Kidney (tissue), 14 donors: ENCODE data around the gene ADAMTSL4. TPM values are rescaled to one million over a fixed set of nuclear protein-coding genes. Genes with fewer than 3 reads are reported as not detected.

ENCODE experiments used
- DNase-seq, 5 donors: peaks; one replicate each; pipeline ENCODE4 v3.0.0-alpha.2; 2013 to 2020
- FAIRE-seq: peaks from 2 replicates; lab custom pipeline; 2012; peaks lifted over from hg19 to GRCh38; lab: Jason Lieb, UNC
- H3K27ac ChIP-seq, 2 donors: one replicate each; pipeline ENCODE4 v1.7.0; 2013; ENCODE audit warnings: low read depth in 2 of 2, low read length in 2 of 2, inconsistent platforms in 1 of 2
- H3K27me3 ChIP-seq: one replicate; pipeline ENCODE4 v1.7.1; 2013; ENCODE audit warnings: low read length, inconsistent platforms; ENCODE audit not compliant: control insufficient read depth, insufficient read depth
- H3K36me3 ChIP-seq, 3 donors: one replicate each; pipeline versions ENCODE4 v1.7.0 to v1.7.1; 2013; ENCODE audit warnings: low read length in 3 of 3, control low read depth in 1 of 3, inconsistent platforms in 1 of 3; ENCODE audit not compliant: insufficient read depth in 3 of 3, control insufficient read depth in 2 of 3
- H3K4me1 ChIP-seq, 3 donors: one replicate each; pipeline versions ENCODE4 v1.7.0 to v1.7.1; 2013; ENCODE audit warnings: low read length in 3 of 3, inconsistent platforms in 1 of 3, low read depth in 1 of 3; ENCODE audit not compliant: control insufficient read depth in 2 of 3, insufficient read depth in 2 of 3
- H3K4me3 ChIP-seq, 3 donors: one replicate each; pipeline versions ENCODE4 v1.7.0 to v1.8.1; 2013; ENCODE audit warnings: low read length in 3 of 3, control low read depth in 1 of 3, inconsistent platforms in 1 of 3
- H3K9ac ChIP-seq, 3 donors: one replicate each; pipeline versions ENCODE4 v1.7.0 to v1.7.1; 2013; ENCODE audit warnings: low read length in 3 of 3, control low read depth in 1 of 3, inconsistent platforms in 1 of 3
- H3K9me3 ChIP-seq, 3 donors: one replicate each; pipeline versions ENCODE4 v1.7.0 to v1.7.1; 2013; ENCODE audit warnings: low read length in 3 of 3, control low read depth in 1 of 3, inconsistent platforms in 1 of 3; ENCODE audit not compliant: control insufficient read depth in 2 of 3, insufficient read depth in 1 of 3
- CTCF ChIP-seq: IDR thresholded peaks from 3 replicates; pipeline ENCODE4 v1.5.1; 2012; ENCODE audit warnings: mild to moderate bottlenecking, moderate library complexity, borderline replicate concordance; ENCODE audit not compliant: insufficient read depth; ENCODE audit errors: extremely low read depth
- intact Hi-C: fragments of 100-400 bp; cut with DNase I; formaldehyde crosslinking; loops from one replicate; pipeline ENCODE4 v1.11.1; 2022
- polyA plus RNA-seq: library from polyadenylated mRNA; stranded (reverse); fragments of 350-450 nt; fragmentation: Illumina TruSeq; extraction: RNeasy Lipid Tissue Mini Kit (QIAGEN cat#74804); gene quantifications from one replicate; pipeline ENCODE4 v1.2.3, GENCODE V29; 2014; ENCODE audit warnings: low read depth, low replicate concordance; ENCODE audit not compliant: insufficient read depth
- total RNA-seq: library from RNA; stranded (reverse); fragmentation: NEBNext Ultra II Directional; extraction: Animal tissue kit (Norgen Biotek cat#: 25700); gene quantifications from one replicate; pipeline ENCODE4 v1.2.1, GENCODE V29; 2021
- donor health status: control.
- donor health status: control.
- donor health status: control.
- donor health status: control.
- donor health status: control.
- donor health status: DM: yes; HTN: yes; CAD: no.
- donor health status: Normal renal cell carcinoma (clear cell type).

ADAMTSL4 gene
- total and polyA plus RNA-seq, 2 donors from 2014 or later = 6.9 to 20.0 TPM

- Histone ChIP-seq H3K9me3 (no peaks in the 10 kb centered on the region), H3K27me3 (no peaks in the 10 kb centered on the region), H3K36me3 (peaks cover 4 to 5% (median 4%) of the 10 kb centered on the region in 3 donors), H3K9ac (no peak overlapping the region), H3K4me3 (no peak overlapping the region), H3K27ac (no peak overlapping the region), H3K4me1 (peaks cover 0 to 12% (median 7%) of the 10 kb centered on the region in 3 donors)
- no peak for TF ChIP-seq CTCF
- intact Hi-C loops = no loop called here
- FAIRE-seq (no peak), DNase-seq (no peak)
Observed at GRCh38 chr1:150553392-150554085, 4.3 kb downstream of the ADAMTSL4 start.

GRCh38 chr1:150554086-150554452 lies 4.9 kb downstream of the ADAMTSL4 start:
- no peak overlapping the region for H3K9ac ChIP-seq
- TF ChIP-seq CTCF = no peak
- peaks cover 4 to 5% (median 4%) of the 10 kb centered on the region in 3 donors for H3K36me3 ChIP-seq
- intact Hi-C loops = no loop called here
- H3K27me3 ChIP-seq = no peaks in the 10 kb centered on the region
- no peak overlapping the region for H3K27ac ChIP-seq
- peak in 1 of 5 donors; percentile 66 for DNase-seq
- FAIRE-seq = no peak
- H3K4me3 ChIP-seq = no peak overlapping the region
- H3K9me3 ChIP-seq = no peaks in the 10 kb centered on the region
- H3K4me1 ChIP-seq = peaks cover 0 to 11% (median 7%) of the 10 kb centered on the region in 3 donors

- H3K36me3 ChIP-seq = peaks cover 4 to 5% (median 4%) of the 10 kb centered on the region in 3 donors
Observed at GRCh38 chr1:150555198-150555970, 6.2 kb downstream of the ADAMTSL4 start.

More at GRCh38 chr1:150555198-150555970, 6.2 kb downstream of the ADAMTSL4 start:
- no peak overlapping the region for H3K9ac ChIP-seq
- no peak overlapping the region for H3K4me3 ChIP-seq
- no peaks in the 10 kb centered on the region for H3K9me3 ChIP-seq
- H3K27me3 ChIP-seq = no peaks in the 10 kb centered on the region
- intact Hi-C loops = no loop called here
- FAIRE-seq (no peak), DNase-seq (no peak)
- TF ChIP-seq CTCF = no peak
- H3K4me1 ChIP-seq = peaks cover 0 to 23% (median 18%) of the 10 kb centered on the region in 3 donors
- H3K27ac ChIP-seq = no peak overlapping the region
